ENCODE data around the gene KRTAP23-1.

GRCh38 chr21:30337276-30337744 lies 11.1 kb downstream of the KRTAP23-1 start, which contains the start of gene KRTAP27-1:
- TF ChIP-seq POLR2A (IDR thresholded peaks at IDR 0.05; ENCODE audit: low read depth, low read length) (no peak), CTCF (conservative IDR thresholded peaks at IDR 0.05; ENCODE audit: low read depth, low read length) (no peak), ELK1 (IDR thresholded peaks at IDR 0.05; ENCODE audit: borderline replicate concordance, low read depth, low read length) (no peak), FOS (IDR thresholded peaks at IDR 0.05; ENCODE audit: low read depth, low read length) (no peak), RFX5 (IDR thresholded peaks at IDR 0.05; ENCODE audit: low read depth, low read length) (no peak), RCOR1 (IDR thresholded peaks at IDR 0.05; ENCODE audit: insufficient replicate concordance, low read length) (no peak), MXI1 (IDR thresholded peaks at IDR 0.05; ENCODE audit: borderline replicate concordance, low read depth, low read length) (no peak), USF2 (IDR thresholded peaks at IDR 0.05; ENCODE audit: low read depth, low read length) (no peak), MAFK (IDR thresholded peaks at IDR 0.05; ENCODE audit: low read depth, low read length) (no peak)
